ENCODE measurements around the gene DOK7.
"Not testable (repeated sequence)": the region's sequence is repeated elsewhere in the genome, so short reads cannot be mapped to it uniquely, and the experiment has no call there.

Gene DOK7

GRCh38 chr4:3524349-3524748 lies 61.2 kb downstream of the DOK7 start:
- DNase-seq, result no peak

GRCh38 chr4:3524920-3525319 lies 61.8 kb downstream of the DOK7 start:
- DNase-seq, result no peak

DNA sequence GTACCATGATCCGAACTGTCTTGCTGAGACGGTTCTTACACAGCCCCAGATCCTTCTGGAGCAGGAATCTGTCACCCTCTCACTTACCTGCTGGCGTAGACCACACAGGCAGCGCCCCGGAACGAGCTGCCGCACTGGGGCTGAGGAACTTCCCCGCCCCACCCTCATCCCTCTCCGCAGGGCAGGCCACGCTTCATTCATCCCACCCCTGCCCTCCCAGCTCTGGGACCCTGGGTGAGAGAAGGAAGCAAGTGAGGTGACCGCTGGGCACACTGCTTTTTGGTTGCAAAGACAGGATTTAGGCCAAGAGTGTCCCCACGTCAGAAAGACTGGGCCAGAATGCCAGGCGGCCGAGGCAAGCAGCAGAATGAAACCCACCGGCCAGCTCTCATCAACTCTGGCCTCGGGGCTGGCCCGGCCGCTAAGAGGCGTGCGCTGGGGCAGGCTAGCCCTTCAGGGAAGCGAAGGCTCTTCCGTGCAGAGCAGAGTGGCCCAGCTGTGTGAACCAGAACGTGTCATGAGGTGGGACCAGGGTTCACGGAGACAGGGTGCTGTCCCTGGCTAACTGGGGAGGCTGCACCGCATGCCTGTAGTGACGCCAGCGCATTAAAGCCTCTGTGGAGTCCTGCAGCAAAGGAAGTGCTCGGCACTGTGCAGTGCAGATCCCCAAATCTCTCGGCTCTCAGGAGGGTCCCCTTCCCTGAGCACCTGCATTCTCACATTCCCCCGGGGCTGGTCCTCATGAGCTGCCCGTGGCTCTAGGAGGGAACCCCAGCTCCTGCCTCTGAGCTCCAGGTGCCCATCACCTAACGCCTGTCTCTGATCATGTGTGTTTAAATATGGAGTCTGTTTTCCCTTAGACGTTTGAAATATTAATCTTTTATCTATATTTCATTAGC lies 62.7 kb downstream of the DOK7 start:
- DNase-seq, result no peak

DNA sequence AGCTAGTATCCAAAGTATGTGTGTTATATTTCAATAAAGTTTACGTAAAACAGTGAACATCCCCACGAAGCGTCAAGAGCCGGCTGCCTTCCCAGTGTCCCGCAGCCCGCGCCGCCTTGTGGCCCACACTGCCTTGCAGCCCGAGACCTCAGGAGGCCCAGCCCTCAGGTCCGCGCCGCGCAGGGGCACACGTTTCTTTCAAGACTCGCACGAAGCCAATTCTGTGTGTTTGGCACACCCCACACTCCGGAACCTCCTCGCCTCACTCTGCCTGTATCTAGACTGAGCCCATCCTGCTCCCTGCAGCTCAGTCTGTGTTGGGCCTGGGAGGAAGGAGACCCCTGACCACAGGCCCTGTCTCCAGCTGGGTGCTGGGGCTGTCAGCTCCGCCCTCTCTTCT lies 63.4 kb downstream of the DOK7 start:
- DNase-seq, result no peak

- no peak for DNase-seq
These were observed 64.2 kb downstream of the DOK7 start for GRCh38 chr4:3527101-3527913.

DNA sequence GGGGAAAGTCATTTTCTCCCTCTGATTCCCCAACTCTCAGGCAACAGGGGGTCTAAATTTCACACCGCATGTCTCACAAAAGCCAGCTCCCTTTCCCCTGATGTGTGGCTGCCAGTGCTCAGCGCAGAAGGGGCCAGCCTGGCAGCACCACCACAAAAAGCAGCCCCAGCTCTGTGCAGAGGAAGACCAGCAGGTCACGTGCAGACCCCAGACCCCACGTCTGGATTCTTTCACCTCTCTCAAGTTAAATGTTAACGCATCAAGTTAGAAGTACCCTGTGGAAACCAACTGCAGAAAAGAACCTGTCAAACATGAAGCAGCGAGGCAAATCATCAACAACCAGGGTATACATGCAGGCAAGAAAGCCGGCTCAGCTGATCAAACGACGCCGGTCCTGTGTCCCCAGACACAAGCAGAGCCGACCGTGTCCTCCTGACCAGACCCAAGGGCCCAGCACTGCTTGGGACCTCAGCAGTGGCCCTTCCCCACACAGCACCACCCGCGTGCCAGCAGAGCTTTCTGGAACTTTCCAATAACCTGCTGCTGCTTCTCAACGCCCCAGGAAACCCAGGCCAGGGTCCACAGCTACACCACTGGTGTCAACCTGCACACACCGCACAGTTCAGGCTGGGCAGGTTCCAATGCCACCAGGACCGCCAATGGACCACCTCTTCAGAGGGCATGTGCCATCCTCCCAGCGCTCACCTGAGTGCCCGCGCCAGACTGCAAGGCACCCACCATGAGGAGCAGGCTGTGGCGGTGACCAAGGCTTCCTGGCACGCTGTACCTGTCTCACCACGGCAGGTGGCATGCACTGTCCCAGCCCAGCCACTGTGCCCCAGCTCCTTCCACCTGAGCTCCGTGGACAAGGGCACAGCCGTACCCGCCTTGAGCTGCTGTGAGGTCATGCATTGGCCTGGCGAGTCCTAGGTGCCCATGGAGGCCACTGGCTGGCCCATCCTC lies 65.1 kb downstream of the DOK7 start:
- no peak for DNase-seq

DNA sequence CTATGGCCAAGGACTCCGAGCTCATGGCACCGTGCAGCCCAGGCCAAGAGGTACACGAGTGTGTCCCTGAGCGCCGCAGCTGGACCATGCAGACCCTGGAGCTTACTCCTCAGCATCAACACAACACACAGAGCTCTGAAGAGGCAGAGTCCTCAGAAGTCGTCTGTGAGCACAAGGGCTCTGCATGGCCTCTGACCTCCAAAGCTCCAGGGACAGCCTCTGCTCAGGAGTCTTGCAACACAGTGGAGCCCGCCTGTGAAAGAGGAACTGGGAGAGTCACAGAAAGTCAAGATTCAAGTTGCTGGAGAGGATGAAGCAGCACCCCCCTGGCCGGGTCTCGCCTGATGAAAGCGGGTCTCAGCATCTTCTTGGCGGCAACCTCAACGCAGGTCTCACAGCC lies 66.3 kb downstream of the DOK7 start:
- DNase-seq, result no peak

DNA sequence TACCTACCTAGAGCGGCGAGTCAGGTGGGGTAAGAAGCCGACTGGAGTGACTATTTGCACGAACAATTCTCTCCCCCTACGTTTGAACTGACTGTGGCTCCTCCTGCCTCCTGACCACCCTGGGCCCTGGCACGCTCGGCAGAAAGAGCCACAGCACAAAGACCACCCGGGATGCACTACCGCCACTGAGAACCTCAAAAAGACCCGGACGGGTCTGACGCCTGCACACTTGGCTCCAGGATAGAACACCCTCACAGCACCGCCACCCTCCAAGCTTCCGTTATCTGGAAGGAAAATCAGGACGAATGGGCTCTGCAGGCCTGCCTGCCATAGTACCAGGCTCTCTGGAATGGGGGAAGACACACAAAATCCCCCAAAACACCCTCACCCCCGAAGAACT lies 66.9 kb downstream of the DOK7 start:
- DNase-seq, result no peak

DNA sequence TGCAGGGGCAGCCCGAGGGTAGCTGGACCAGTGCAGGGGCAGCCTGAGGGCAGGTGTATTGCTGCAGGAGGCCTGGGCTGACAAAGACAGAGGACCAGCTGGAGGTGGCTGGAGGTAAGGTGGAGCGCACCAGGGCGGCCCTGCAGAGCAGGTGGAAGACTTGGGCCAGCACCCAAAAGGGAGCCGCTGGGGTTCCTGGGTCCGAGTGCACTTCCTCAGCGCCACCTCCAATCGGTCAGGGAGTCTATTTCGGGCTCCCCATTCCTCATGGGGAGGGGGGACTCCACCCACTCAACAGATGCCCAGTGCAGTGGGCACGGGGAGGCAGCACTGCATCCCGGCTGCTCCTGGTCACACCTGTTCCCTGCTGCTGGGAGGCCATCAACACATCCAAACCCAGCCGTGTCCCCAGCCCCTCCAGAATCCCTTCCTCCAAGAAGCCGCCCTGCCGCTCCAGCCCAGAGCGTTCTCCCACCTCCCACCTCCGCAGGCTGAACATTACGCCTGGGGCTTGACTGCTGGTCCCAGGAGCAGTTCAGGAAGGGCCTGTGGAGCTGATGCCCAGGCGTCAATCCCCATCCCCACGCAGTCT lies 67.7 kb downstream of the DOK7 start:
- no peak for DNase-seq

GRCh38 chr4:3531318-3531878 lies 68.3 kb downstream of the DOK7 start:
- DNase-seq, result no peak

DNA sequence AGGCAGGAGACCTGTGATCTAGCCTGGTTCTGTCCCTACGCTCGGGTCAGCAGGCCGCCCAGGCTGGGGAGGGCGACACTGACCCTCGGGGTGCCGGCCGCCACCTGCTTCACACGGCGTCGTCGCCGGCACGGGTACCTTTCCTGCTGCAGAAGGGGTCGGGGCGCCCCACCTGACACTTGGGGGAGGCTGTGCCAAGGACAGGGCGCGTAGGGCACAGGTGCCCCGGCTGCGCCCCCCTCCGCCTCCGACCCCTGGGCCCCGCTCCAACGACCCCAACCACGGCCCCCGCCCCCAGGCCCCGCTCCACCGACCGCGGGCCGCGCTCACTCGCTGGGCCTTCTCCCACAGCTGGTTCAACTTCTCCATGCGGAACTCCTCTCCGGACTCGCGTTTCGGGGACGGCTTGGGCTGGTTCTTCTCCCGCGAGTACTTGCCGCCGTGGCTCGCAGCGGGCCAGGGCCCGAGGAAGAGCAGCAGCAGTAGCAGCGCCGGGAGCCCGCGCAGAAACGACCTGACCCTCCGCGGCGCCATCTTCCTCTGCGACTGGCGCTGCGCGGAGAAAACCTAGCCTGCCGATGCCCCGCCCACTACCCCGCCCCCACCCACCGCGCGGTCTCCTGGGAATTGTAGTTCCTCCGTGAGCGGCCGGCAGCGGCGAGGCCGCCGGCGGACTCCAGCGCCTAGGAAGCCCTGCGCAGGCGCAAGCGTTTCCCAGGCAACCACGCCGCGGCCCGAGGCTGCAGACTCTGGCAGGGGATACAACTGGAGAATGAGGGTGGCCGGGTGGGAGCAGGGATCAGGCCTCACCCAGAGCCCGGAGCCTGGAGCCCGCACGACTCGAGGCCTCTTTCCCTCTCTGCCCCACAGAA lies 69.0 kb downstream of the DOK7 start, which contains the start of gene LRPAP1:
Gene LRPAP1, minus strand, starts transcription at position 544 of the 872 bp plus-strand sequence. Its CDS starts 10 bp downstream, at position 534.
- peak; percentile 92 for DNase-seq

- no peak for DNase-seq
These were observed 69.8 kb downstream of the DOK7 start for GRCh38 chr4:3532751-3533422.

- DNase-seq, result no peak
These were observed 70.3 kb downstream of the DOK7 start for GRCh38 chr4:3533423-3533820.

DNA sequence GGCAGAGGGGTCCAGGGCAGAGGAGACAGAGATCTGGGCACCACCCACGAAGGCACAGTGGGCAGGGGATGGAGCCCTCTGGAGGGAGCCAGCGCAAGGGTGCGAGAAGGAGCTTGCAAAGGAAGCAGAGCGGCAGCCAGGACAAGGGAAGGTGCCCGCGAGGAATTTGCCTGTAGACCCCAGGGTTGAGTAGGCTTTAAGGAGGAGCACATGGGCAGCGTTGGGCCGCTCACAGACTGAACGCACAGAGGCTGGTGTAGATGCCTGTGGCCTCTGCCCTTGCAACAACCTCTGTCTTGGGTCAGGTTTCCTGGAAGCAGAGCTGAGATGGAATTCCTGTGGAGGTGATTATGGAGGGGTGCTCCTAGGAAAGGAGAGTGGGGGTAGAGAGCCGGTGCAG lies 72.7 kb downstream of the DOK7 start:
- DNase-seq, result not testable (repeated sequence)

- not testable (repeated sequence) for DNase-seq
These were observed 75.8 kb downstream of the DOK7 start for GRCh38 chr4:3538906-3539305.

GRCh38 chr4:3543415-3543814 lies 80.3 kb downstream of the DOK7 start:
- not testable (repeated sequence) for DNase-seq
